ENCODE data around the gene KCNQ2. TPM values are rescaled to one million over a fixed set of nuclear protein-coding genes. Genes with fewer than 3 reads are reported as not detected.

KCNQ2 gene
- total and polyA plus RNA-seq, 12 donors = 0.03 to 3.8 (median 1.4) TPM; not detected in 7

GRCh38 chr20:63379296-63379695 is 93.2 kb downstream of the KCNQ2 start:
- TF ChIP-seq CTCF (IDR thresholded peaks at IDR 0.05) = no peak
- DNase-seq (no peak), ATAC-seq (no peak)
- Histone ChIP-seq H3K27me3 (peaks cover 7 to 83% (median 68%) of the 10 kb centered on the region in 7 donors), H3K9me3 (no peaks in the 10 kb centered on the region), H3K27ac (no peak overlapping the region), H3K36me3 (no peaks in the 10 kb centered on the region), H3K4me3 (no peak overlapping the region), H3K4me1 (peaks cover 0 to 3% (median 0%) of the 10 kb centered on the region in 9 donors)
- intact Hi-C loops (cut with DNase I) = loop anchor here in 1 of 10 donors (2.0 kb wide), 1 partner anchor 68 kb away; no protein-coding TSS in a partner anchor
- 77 to 84% methylated on average over 11 of the region's 11 CpGs for WGBS, 2 donors

GRCh38 chr20:63378626-63379025 is 93.8 kb downstream of the KCNQ2 start:
- no peak overlapping the region for H3K4me3 ChIP-seq
- H3K9me3 ChIP-seq = no peaks in the 10 kb centered on the region
- no peak for DNase-seq
- no peaks in the 10 kb centered on the region for H3K36me3 ChIP-seq
- H3K27me3 ChIP-seq = peaks cover 7 to 86% (median 73%) of the 10 kb centered on the region in 7 donors
- no peak for TF ChIP-seq CTCF (IDR thresholded peaks at IDR 0.05)
- H3K4me1 ChIP-seq = peaks cover 0 to 3% (median 0%) of the 10 kb centered on the region in 9 donors
- H3K27ac ChIP-seq = no peak overlapping the region
- intact Hi-C loops (cut with DNase I) = loop anchor here in 1 of 10 donors (2.0 kb wide), 1 partner anchor 68 kb away; no protein-coding TSS in a partner anchor
- ATAC-seq = no peak
- 56 to 60% methylated on average over 12 of the region's 12 CpGs for WGBS, 2 donors

GRCh38 chr20:63377951-63378381 is 94.5 kb downstream of the KCNQ2 start:
- H3K9me3 ChIP-seq = no peaks in the 10 kb centered on the region
- H3K27ac ChIP-seq = no peak overlapping the region
- DNase-seq (no peak), ATAC-seq (no peak)
- 35 to 39% methylated on average over 15 of the region's 15 CpGs for WGBS, 2 donors
- H3K27me3 ChIP-seq = peaks cover 7 to 86% (median 73%) of the 10 kb centered on the region in 7 donors
- H3K4me1 ChIP-seq = peaks cover 0 to 3% (median 0%) of the 10 kb centered on the region in 9 donors
- intact Hi-C loops (cut with DNase I) = loop anchor here in 1 of 10 donors (2.0 kb wide), 1 partner anchor 67 kb away; no protein-coding TSS in a partner anchor
- H3K36me3 ChIP-seq = no peaks in the 10 kb centered on the region
- TF ChIP-seq CTCF (IDR thresholded peaks at IDR 0.05) = no peak
- no peak overlapping the region for H3K4me3 ChIP-seq

- Histone ChIP-seq H3K9me3 (no peaks in the 10 kb centered on the region), H3K27ac (no peak overlapping the region), H3K36me3 (no peaks in the 10 kb centered on the region), H3K27me3 (peaks cover 7 to 83% (median 68%) of the 10 kb centered on the region in 7 donors), H3K4me3 (no peak overlapping the region), H3K4me1 (peaks cover 0 to 3% (median 0%) of the 10 kb centered on the region in 9 donors)
- WGBS, 2 donors = 12 to 18% methylated on average over 32 of the region's 32 CpGs
- ATAC-seq = no peak
- intact Hi-C loops (cut with DNase I) = no loop called here
- no peak for TF ChIP-seq CTCF (IDR thresholded peaks at IDR 0.05)
- DNase-seq = no peak
These were observed 95.1 kb downstream of the KCNQ2 start for GRCh38 chr20:63377256-63377941.

Data from heart right ventricle (tissue), 16 donors.